ENCODE data around the gene HSPA4.

The HSPA4 gene

DNA sequence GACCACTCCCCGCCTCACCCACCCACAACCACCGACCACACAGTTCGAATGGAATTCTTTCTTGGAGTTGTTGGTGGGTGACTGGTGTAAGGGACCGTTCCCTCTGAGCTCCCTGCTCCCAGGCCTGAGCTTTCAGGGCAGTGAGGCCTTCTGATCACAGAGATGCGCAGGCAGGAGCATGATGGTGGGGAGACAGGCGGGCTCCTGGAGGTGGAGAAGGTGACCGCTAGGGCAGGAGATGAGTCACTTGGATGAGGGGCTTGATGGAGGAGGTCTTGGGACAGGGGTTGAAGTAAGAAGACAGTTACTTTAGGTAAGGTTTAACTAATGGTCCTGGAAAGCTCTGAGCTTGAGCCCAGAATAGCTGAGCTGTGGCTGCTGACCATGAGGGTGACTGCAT is 88.5 kb downstream of the HSPA4 start:
- TF ChIP-seq, protein P1, sequence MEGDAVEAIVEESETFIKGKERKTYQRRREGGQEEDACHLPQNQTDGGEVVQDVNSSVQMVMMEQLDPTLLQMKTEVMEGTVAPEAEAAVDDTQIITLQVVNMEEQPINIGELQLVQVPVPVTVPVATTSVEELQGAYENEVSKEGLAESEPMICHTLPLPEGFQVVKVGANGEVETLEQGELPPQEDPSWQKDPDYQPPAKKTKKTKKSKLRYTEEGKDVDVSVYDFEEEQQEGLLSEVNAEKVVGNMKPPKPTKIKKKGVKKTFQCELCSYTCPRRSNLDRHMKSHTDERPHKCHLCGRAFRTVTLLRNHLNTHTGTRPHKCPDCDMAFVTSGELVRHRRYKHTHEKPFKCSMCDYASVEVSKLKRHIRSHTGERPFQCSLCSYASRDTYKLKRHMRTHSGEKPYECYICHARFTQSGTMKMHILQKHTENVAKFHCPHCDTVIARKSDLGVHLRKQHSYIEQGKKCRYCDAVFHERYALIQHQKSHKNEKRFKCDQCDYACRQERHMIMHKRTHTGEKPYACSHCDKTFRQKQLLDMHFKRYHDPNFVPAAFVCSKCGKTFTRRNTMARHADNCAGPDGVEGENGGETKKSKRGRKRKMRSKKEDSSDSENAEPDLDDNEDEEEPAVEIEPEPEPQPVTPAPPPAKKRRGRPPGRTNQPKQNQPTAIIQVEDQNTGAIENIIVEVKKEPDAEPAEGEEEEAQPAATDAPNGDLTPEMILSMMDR (IDR thresholded peaks at IDR 0.05; ENCODE audit: insufficient read depth, missing control alignments), result no peak
- DNase-seq (ENCODE audit: insufficient read length, low spot score) (no peak), FAIRE-seq (no peak)

DNA sequence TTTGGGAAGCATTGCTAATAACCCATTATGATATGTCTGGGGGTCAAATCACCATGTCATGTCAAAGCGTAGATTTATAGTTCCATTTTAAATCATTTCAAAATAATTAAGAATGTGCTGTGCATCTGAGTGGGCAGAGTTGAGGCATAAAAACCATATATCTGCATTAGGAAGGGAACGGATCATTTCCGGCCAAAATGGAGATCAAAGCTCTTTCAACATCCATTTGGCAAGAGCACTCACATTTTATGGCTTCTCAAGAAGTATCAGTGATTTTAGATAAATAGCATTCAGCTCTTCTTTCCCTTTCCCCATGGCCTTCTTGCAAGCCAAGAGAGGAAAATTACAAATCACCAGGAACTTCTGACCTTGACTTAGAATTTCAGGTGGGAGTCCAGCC is 89.9 kb downstream of the HSPA4 start:
- DNase-seq (ENCODE audit: insufficient read length, low spot score) (no peak), FAIRE-seq (no peak)
- TF ChIP-seq, protein P1 (IDR thresholded peaks at IDR 0.05; ENCODE audit: insufficient read depth, missing control alignments), result no peak

DNA sequence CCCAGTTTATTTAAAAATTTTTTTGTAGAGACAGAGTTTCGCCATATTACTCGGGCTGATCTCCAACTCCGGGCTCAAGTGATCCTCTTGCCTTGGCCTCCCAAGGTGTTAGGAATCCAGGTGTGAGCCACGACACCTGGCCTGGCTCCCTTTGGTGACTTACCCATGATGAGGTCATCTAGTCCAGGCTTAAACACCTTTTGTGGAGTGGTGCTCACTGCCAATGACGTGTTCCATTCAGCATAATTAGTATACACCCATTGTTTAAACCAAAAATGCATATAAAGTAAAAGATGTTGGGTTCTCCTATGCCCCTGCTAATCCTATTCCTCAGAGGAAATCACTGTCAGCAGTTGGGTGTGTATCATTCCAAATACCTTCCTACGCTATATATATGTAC is 91.0 kb downstream of the HSPA4 start:
- FAIRE-seq, result no peak
- DNase-seq (ENCODE audit: insufficient read length, low spot score), result no peak
- TF ChIP-seq, protein P1 (IDR thresholded peaks at IDR 0.05; ENCODE audit: insufficient read depth, missing control alignments), result no peak

DNA sequence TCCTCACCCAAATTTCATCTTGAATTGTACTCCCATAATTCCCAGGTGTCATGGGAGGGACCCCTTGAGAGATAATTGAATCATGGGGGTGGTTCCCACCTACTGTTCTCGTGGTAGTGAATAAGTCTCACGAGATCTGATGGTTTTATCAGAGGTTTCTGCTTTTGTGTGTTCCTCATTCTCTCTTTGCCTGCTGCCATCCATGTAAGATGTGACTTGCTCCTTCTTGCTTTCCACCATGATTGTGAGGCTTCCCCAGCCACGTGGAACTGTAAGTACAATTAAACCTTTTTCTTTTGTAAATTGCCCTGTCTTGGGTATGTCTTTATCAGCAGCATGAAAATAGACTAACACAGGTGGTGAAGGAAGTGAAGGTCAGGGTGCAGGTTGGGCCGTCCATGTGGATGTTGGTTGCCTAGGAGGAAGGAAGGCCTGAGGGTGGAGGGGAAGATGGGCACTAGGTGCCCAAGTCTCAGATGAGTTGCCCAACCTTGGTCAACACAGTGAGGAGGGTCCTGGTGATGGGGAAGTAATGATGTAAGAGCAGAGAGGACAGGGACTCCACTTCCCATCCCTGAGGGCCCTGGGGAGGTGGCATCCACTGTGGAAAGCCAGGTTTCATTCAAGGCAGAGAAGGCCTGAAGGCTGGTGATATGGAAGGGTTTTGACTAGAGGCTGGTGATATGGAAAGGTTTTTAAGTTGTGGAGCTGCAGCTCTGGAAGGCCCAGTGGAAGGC is 92.6 kb downstream of the HSPA4 start:
- FAIRE-seq, result no peak
- TF ChIP-seq, protein P1 (IDR thresholded peaks at IDR 0.05; ENCODE audit: insufficient read depth, missing control alignments), result no peak
- no peak for DNase-seq (ENCODE audit: insufficient read length, low spot score)

DNA sequence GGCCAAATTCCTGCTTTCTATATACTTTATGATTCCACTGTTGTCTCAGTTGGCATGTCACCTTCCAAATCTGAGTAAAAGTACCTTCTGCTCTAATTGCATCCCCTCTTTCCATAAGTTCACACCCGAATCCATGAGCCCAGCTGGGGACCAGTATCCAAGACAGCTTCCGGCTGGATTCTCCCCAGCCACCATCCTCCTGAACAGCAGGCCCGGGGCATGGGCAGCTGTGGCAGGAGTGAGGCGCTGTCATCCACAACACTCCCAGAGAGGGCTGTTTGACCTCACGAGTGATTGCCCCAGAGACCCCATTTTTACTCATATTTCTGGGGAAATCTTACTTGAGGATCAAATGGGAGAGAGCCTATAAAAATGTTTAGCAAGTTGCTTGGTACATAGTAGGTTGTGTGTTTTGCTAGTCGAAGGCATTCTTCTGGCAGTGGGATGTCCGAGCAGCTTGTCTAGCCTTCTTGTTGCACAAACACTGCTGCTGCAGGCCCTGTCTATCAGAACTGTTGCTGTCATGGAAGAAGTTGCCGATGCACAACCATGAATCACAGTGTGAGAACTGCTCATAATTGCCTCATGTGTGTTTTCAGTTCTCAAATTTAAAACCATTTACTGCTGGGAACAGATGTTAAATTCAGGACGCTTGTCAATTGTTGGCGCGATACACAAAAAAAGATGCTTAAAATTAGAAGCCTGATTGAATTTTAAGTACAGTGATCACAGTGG is 93.8 kb downstream of the HSPA4 start:
- TF ChIP-seq, protein P1 (IDR thresholded peaks at IDR 0.05; ENCODE audit: insufficient read depth, missing control alignments), result no peak
- FAIRE-seq (no peak), DNase-seq (ENCODE audit: insufficient read length, low spot score) (no peak)

DNA sequence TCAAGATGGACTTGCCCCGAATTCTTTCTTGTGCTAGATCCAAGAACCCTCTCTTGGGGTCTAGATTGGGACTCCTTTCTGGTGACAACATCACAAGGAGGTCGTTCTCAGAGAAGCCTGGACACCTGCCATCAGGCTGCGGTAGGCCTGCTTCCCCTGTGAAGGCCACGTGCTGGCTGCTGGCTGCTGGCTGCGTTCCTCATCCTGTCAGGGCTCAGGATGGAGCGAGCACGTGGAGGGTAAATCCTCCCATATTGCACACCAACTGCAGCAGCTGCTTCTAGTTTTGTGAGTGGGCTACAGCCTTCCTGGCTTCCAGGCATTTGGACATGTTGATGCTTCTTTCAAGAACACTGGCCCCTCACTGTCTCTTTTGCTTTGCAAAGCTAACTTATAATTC is 95.6 kb downstream of the HSPA4 start:
- DNase-seq (ENCODE audit: insufficient read length, low spot score), result no peak
- no peak for FAIRE-seq
- TF ChIP-seq, protein P1 (IDR thresholded peaks at IDR 0.05; ENCODE audit: insufficient read depth, missing control alignments), result no peak

All from D721Med (cell line).